ENCODE data around the gene TAGLN2. TPM values are rescaled to one million over a fixed set of nuclear protein-coding genes. Genes with fewer than 3 reads are reported as not detected.

Gene TAGLN2
- polyA plus RNA-seq, 2 of the 4 experiments (the other 2 are of a cell fraction) = 536 to 811 TPM

- no peak overlapping the region for H3K4me3 ChIP-seq
- H3K4me2 ChIP-seq = no peak overlapping the region
- H3K4me1 ChIP-seq = peaks cover 16% of the 10 kb centered on the region
- H3K27ac ChIP-seq = no peak overlapping the region
- ChIA-PET POLR2A (no interaction called here), CTCF (interaction anchor here (1.4 to 22.4 kb wide), 2 partner anchors 67 to 104 kb away, joined by 3 to 665 read pairs; no protein-coding TSS in a partner anchor)
- TF ChIP-seq BCL3 (IDR thresholded peaks at IDR 0.05) = no peak
- no peak for TF ChIP-seq HEYL (CRISPR knock-in tag; IDR thresholded peaks at IDR 0.05)
- no peak for TF ChIP-seq MYC (IDR thresholded peaks at IDR 0.05; ENCODE audit: borderline replicate concordance, low read length)
- TF ChIP-seq SREBF2 (IDR thresholded peaks at IDR 0.05) = no peak
- 72% methylated on average over 14 of the region's 15 CpGs for WGBS (ENCODE audit: missing lambda C conversion rate)
- no peak for DNase-seq (ENCODE audit: low read depth in 1 of 2, low spot score in 1 of 2)
- H3K9me3 ChIP-seq = no peaks in the 10 kb centered on the region
- FAIRE-seq = no peak
- ATAC-seq = no peak
Observed at GRCh38 chr1:159941591-159942560, 16.6 kb upstream of the TAGLN2 start.

DNA sequence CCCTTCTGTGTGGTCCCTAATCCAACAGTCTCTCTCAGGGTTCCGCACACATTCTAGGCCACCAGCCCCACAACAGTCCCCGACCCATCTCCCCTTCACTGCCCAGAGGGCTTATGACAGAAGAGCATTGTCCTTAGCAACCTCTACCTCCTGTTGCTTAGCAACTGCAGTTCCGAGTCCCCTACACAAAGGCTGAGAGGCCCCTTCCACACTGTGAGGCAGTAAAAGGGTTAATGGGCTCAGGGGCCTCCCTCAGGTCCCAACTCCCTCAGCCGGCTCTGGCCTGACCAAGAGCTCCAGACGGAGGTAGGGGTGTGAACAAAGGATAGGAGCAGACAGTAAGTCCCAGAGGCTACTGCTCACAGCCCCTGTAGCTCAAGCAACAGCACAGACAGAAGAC, 15.8 kb upstream of the TAGLN2 start:
- ATAC-seq = no peak
- Histone ChIP-seq H3K4me2 (no peak overlapping the region), H3K9me3 (no peaks in the 10 kb centered on the region), H3K4me3 (no peak overlapping the region), H3K4me1 (peaks cover 23% of the 10 kb centered on the region), H3K27ac (no peak overlapping the region)
- WGBS (ENCODE audit: missing lambda C conversion rate) = 78% methylated on average over 5 of the region's 5 CpGs
- DNase-seq (ENCODE audit: low read depth in 1 of 2, low spot score in 1 of 2) = no peak
- no peak for FAIRE-seq
- POLR2A ChIA-PET = no interaction called here
- TF ChIP-seq HMGXB4 (CRISPR knock-in tag; IDR thresholded peaks at IDR 0.05; ENCODE audit: borderline replicate concordance) (no peak), ATOH8 (CRISPR knock-in tag; IDR thresholded peaks at IDR 0.05; ENCODE audit: low read depth) (no peak), FOXS1 (CRISPR knock-in tag; IDR thresholded peaks at IDR 0.05) (no peak), EP300 (IDR thresholded peaks at IDR 0.05) (no peak), RAD21 (conservative IDR thresholded peaks at IDR 0.05 in 1 of 2, IDR thresholded peaks at IDR 0.05 in 1 of 2) (no peak), CTCF (IDR thresholded peaks at IDR 0.05) (no peak), NFE2L2 (conservative IDR thresholded peaks at IDR 0.05; ENCODE audit: low read length) (no peak), MAFK (IDR thresholded peaks at IDR 0.05; ENCODE audit: partially characterized antibody) (no peak), JUN (IDR thresholded peaks at IDR 0.05) (no peak), HOXB13 (CRISPR knock-in tag; IDR thresholded peaks at IDR 0.05; ENCODE audit: low read depth) (no peak), BHLHE40 (IDR thresholded peaks at IDR 0.05; ENCODE audit: low read depth, low read length) (no peak), HDAC2 (IDR thresholded peaks at IDR 0.05) (no peak), SREBF2 (IDR thresholded peaks at IDR 0.05) (no peak), CEBPB (IDR thresholded peaks at IDR 0.05) (no peak), ZFP36 (IDR thresholded peaks at IDR 0.05; ENCODE audit: borderline replicate concordance, partially characterized antibody) (no peak), ZSCAN20 (CRISPR knock-in tag; IDR thresholded peaks at IDR 0.05) (no peak)
- CTCF ChIA-PET = interaction anchor here (1.4 to 22.4 kb wide), 4 partner anchors 11 to 105 kb away, joined by 3 to 665 read pairs (median 52); partner anchors contain the start of gene TAGLN2

Data from A549 (cell line).